Stimulated activated CD4-positive, alpha-beta T cell treated with anti-CD3 and anti-CD28 coated beads, TNF-alpha, amount 100 ng/mL, for 1 hour (primary cell): ENCODE data around the gene NRTN.
A peak's percentile ranks its signal among the peaks of the same experiment; 100 is the strongest.

Experiments
- DNase-seq, 3 donors: peaks; one replicate each; pipeline ENCODE4 v3.0.0-alpha.2; 2020; ENCODE audit warnings: low read depth in 3 of 3, low spot score in 1 of 3

The NRTN gene

DNA sequence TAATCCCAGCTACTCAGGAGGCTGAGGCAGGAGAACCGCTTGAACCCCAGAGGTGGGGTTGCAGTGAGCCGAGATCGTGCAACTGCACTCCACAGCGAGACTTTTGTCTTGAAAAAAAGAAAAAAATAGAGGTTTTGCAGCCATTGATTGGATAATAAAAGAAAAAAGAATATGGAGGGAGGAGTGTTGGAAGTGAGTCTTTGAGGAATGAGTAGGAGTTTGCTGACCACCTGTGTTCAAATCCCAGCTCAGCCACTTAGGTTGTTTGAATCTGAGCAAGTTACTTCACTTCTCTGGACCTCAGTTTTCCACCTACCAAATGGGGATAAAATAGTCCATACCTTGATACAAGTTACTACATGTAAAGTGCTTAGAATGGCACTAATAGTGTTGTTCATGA, 6.2 kb downstream of the NRTN start:
- no peak for DNase-seq

DNA sequence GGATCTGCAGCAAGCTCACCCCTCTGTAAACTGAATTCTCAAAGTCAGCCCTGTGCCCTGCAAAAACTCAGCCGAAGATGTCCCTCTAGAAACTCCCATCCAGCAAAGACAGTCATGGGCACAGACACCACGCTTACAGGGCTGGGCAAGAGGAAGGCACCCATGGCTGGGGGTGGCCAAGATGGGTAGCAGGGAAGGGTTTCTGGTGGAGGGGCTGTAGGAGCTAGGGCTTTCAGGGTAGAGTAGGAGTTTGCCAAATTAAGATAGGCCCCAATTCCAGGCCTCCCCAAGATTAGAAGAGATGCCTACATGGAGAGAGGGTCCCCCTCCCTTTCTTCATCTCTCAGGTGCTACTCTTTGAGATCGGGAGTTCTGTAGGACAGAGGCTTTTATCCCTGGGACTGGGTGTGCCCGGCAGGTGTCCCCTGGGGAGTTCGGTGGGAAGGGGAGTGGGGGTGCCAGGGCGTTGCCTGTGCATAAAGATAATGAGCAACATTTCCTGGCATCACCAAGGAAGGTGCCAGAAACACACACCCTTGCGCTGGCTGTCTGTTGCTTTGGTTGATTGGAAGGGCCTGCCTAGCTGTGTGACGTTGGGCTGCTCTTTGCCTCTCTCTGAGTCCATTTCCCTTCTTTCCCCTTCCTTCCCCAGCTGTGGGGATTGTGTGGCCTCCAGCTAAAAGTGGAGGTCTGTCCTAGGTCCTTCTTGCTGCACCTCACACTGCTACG, 9.4 kb downstream of the NRTN start:
- no peak for DNase-seq

DNA sequence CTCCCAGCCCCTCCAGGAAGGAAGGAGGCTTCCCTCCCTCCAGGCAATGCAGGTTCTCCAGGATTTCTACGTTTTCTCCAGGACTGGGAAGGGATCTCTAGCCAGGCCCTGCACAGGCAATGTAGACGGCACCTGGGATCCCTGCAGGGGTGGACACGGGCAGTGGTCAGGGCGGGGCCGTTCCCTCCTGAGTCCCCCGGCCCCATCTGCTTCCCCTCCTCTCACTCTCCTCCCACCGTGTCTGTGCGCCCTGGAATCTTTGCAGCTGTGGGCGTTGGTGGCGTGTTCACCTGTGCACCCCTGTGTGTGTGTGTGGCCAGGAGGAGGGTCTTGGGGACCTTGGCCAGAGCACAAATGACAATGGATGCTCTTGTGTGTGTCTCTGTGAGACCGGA, 10.0 kb downstream of the NRTN start:
- no peak for DNase-seq

DNA sequence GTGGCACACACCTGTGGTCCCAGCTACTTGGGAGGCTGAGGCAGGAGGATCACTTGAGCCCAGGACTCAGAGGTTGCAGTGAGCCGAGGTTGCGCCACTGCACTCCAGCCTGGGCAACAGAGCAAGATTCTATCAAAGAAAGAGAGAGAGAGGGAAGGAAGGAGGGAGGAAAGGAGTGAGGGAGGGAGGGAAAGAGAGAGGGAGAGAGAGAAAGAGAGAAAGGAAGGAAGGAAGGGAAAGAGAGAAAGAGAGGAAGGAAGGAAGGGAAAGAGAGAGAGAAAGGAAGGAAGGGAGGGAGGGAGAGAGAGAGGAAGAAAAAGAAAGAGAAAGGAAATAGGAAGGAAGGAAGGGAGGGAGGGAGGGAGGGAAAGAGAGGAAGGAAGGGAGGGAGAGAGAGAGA, 12.4 kb downstream of the NRTN start:
- DNase-seq, result no peak

DNA sequence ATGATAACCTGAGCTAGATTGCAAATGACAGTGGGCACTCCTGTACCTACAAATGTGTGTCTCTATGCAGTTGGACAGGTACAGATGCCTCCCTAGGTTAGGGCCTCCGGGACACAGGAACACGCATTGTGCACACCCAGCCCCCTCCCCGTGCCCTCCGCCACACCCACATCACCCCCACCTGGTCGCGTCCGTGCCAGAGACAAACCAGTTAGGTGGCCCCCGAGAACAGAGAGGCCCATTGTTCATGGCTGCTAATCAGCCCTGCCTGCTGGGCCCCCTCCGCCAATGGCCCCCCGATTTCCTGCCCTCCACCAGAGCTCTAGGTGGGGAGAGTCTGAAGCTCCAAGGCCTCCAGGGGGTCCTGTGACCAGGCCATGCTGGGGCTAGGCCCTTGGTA, 13.7 kb downstream of the NRTN start:
- no peak for DNase-seq

DNA sequence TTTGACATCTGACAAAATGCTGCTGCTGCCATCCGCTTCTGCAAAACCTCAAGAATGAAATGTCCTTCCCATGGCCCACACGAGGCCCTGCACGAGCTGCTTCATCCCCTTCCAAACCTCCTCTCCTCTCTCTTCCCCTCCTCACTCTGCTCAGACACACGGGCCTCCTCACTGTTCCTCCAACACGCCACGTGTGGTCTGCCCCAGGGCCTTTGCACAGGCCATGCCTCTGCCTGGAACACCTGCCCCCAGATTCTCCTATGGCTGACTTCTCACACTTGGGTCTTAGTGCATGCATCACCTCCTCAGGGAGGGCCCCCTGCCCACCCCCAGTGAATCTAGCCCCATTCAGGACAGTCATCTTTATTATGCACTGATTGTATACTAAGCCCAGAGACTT, 15.9 kb downstream of the NRTN start:
- DNase-seq, result no peak

DNA sequence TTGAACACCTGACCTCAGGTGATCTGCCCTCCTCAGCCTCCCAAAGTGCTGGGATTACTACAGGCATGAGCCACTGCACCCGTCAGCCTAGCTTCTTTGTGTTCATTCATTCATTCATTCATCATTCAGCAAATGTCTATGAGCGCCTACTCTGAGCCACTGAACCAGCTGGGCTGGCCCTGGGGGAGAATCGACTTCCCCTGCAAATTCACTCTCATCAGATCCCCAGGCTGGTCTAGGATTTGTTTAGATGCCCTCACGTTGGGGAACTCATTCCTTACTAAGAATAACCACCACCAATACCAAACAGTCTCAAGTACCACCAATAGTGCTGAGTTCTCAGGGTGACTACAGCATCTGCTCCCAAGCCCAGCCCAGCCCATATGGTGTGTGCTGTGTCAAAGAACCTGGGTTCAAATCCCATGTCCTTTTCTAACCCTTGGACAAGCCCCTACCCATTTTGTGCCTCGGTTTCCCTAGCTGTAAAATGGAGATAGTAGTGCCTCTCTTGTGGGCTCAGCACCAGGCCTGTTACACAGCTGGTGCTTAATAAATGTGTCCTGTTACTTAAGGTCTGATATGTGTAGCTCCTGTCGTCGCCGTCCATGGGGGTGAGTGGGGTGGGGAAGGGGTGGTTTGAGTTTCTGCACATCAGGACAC, 16.8 kb downstream of the NRTN start:
- no peak for DNase-seq

DNA sequence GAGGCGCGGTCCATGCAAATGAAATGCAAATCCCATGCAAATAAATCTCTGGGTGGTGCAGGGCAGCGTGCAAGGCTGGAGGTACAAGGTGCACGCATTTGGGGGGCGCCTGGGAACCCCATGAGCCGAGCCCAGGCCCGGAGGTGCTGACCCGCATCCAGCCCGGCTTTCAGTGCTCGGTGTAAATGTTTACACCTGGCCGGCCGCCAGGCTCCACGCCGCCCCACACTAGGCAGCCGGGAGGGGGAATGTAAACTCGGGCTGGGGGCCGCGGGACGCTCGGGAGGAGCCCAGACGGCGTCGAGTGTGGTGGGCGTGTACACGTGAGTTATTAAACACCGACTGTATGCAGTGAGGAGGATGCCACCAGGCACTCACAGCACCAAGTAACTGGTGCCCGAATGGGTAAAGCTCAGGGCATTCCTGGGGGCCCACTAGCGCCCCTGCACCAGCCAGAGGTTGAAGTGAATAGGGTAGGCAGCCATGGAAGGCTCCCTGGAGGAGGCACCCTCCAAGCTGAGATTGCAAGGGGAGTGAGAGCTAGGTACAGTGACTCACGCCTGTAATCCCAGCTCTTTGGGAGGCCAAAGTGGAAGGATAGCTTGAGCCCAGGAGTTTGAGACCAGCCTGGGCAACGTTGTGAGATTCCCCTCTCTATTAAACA, 17.4 kb downstream of the NRTN start:
- no peak for DNase-seq

DNA sequence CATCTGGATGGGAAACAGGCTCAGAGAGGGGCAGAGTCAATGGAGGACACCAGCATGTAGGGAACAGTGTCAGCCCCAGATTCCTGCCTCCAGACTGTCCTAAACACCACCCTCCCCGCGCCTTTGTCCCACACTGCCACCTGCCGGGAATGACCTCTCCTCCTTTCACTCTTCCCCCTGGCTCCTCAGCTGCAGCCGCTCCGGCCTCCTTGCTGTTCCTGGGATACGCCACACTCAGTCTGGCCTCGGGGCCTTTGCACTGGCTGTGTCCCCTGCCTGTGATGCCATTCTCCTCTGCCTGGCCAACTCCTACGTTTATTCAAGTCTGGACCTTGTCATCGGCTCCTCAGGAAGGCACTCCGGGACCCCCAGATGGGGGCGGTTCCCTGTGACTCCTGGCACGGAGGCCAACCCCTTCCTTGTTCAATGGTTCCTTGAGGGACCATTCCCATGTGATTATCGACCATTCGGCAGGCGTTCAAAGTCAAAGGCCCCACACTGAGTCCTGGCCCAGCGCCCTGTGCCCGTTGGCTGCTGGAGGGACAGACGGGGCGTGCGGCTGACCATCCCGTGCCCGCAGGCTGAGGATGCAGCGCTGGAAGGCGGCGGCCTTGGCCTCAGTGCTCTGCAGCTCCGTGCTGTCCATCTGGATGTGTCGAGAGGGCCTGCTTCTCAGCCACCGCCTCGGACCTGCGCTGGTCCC, 18.9 kb downstream of the NRTN start:
- DNase-seq, result no peak

DNA sequence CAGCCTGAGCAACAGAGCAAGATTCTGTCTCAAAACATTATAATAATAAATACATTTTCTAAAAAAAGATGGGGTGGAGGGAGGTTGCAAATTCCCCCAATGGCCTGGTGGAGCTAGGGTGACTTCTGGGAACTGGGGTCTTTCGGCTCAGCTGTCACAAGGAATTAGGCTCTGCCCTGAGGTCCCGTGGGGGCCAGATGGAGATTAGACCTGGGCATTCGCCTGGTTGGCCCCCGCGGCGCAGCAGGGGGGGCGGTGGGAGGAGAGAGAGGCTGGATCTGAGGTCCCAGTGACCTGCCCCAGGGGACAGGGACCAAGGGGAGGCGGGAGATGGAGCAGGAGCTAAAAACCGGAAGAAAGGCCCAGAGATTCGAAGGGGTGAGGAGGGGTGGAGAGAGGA, 19.9 kb downstream of the NRTN start:
- DNase-seq, result no peak

DNA sequence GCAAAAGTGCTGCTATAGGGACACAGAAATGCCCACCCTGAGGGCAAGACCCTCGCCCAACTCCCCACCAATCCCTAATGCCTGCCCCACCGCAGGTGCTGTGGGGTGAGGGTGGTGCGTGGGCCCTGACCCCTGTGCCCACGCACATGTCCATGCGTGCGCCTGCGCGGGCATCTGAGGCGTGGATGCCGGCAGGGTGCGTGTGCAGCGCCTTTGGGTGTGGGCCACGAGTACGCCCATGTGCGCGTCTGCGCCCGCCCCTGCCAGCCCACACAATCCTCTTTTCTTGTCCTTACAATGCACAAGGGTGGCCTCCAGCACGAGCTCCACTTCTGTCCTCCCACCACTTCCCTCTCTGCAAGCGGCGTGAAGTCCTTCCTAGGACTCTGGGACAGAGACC, 20.3 kb downstream of the NRTN start:
- no peak for DNase-seq

DNA sequence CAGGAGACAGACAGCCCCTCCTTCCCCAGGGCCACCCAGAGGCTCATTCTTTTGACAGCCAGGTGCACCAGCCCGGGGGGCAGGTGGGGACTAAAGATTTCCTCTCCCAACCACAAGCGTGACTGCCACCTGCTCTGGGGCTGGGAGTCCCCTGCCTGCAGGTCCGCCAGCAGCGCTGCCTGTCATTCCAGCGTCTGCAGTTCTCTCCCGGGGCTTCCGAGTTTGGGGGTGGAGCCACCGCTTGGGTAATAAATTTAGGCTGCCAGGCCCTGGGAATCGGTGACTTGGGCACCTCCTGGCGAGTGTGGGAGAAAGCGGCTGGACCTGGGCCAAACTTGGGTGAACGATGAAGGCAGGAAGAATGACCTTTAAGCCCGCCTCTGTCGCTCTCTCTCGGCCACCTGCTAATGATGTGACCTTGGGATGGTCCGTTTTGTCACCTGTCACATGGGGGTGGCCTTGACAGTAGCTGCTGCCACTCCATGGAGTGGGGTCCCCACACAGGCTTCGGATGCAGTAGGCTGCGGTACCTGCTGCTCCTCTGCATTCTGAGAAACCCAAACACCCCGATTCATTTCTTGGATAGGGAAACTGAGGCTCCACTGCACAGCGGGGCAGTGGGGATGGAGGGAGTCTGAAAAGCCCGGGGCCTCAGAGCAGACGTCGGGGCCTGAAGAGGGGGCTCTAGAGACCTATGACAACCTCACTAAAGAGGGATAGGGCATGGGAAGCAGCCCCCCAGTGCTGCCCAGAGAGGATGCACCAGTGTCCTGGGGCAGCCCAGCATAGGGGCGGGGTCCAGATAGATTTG, 21.9 kb downstream of the NRTN start:
- DNase-seq, result no peak

DNA sequence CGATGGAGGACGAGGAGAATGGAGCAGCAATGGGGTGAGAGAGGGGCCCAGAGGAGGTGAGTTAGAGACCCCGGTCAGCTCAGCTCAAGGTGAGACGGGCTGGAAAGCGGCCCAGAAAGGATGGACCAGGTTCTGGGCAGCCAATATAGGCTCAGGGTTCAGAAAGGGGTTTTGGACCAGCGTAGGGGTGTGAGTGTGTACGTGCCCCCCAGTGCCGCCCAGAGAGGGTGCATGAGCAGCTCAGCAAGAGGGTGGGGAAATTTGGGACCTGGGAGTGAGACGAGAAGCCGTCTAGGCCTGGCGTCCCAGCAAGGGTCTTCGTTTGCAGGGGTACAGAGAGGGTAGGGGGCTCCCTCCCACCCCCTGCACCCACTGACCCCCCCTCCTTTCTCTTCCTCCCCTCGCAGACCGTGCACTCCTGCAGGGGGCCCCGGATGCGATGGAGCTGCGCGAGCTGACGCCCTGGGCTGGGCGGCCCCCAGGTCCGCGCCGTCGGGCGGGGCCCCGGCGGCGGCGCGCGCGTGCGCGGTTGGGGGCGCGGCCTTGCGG, 22.5 kb downstream of the NRTN start:
- DNase-seq, result no peak

DNA sequence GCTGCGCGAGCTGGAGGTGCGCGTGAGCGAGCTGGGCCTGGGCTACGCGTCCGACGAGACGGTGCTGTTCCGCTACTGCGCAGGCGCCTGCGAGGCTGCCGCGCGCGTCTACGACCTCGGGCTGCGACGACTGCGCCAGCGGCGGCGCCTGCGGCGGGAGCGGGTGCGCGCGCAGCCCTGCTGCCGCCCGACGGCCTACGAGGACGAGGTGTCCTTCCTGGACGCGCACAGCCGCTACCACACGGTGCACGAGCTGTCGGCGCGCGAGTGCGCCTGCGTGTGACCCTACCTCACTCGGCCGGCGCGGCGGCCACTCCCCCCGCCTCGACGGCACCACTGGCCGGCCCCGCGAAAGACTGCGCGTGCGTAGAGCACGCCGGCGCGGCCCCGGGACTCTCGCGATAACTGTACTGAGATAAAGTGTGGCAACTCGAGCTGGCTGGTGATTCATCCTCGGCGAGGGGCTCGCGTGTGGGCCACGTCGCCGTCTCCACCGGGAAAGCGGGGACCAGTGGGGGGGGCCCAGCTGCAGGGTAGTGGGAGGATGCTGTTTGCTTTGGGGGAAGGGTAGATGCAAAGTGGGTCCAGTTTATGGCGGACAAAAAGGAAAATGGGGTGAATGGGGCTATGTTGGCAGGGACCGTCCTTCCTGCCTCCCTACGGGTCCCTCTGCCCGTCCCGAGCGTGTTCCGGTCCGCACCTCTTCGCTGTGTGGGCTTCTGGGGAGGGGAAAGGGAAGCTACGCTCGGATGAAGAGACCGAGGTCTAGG, 23.2 kb downstream of the NRTN start:
- DNase-seq, result peak; percentile 79 to 96 (median 91)

DNA sequence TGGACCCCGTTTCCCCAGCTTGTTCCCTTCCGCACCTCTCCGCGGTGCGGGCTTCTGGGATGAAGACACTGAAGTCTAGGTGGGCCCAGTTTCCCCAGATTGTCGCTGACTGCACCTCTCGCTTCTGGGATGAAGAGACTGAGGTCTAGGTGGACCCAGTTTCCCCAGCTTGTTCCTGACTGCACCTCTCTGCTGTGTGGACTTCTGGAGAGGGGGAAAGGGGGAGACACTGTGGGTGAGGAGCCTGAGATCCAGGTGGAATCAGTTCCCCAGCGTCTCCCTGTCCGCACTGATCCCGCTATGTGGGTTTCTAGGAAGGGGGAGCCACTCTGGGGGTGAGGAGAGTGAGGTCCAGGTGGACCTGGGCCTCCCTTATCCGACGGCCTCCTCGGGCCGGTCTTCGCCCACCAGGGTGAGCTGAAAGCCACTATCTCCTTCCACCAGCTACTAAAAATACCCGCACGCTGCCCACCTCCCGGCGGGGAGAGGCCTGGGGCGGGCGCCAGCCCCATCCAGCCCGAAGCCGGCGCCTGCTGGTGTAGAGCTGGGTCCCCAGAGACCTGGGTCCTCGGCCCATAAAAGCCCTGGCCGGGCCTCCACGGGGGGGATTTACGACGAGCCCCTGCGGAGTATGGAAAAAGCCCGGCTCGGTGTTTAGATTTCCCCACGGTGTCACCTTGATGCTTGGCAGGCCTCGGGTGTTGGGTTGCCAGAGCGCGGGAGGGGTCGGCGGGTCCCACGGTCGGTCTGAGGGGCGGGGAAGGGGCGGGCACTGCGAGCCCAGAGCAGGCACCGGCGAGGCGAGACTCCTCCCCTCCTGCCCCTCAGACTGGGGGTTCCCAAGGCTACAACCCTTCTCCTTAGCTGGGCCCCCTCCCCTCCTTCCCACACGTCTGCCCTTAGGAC, 24.0 kb downstream of the NRTN start:
- no peak for DNase-seq

DNA sequence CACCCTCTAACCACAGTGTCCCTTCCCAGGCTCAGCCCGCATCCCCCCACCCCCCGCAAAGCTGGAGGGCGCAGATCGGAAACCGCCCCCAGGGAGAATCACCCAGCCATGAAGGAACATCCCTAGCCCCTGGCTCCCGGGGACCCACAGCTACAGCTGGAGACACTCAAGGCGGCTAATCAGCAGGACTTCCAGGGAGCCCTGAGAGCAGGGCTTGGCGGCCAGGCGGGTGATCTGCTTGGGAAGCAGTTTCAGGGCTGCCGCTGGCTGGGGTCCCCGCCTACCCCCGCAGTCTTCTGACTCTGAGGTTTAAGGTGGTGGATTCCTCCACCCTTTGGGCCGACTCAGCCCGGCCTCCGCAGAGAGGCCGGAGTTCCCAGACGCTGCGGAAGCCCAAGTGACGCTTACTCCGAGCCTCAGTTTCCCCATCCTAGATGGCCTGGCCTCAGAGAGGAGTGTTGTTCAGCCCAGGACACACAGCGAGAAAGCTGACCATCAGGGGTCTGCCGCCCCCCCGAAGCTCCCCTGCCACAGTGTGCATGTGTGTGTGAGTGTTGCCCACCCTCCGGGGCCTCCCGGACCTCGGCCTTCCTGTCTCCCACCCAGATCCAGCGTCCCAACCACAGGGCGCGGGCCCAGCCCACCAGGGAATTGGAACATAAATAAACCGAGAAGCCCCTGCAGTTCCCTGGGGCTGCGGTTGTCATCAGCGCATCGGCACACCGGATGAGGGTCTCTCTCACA, 24.9 kb downstream of the NRTN start:
- no peak for DNase-seq

DNA sequence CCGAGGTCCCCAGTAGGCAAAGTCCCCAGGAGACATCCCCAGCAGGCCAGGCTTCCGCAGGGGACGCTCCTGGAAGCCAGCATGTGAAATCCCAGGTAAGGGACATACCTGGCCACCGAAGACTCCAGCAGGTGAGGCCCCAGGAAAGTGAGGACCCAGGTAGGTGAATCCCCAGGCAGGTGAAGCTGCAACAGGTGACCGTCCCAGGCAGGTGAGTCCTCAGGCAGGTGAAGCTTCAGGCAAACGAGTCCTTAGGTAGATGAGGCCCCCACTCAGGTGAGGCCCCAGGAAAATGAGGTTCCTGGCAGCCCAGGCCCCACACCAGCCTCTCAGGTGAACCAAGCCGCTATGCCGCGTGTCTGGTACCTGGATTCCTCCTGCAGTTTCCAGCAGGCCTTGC, 26.3 kb downstream of the NRTN start:
- no peak for DNase-seq

DNA sequence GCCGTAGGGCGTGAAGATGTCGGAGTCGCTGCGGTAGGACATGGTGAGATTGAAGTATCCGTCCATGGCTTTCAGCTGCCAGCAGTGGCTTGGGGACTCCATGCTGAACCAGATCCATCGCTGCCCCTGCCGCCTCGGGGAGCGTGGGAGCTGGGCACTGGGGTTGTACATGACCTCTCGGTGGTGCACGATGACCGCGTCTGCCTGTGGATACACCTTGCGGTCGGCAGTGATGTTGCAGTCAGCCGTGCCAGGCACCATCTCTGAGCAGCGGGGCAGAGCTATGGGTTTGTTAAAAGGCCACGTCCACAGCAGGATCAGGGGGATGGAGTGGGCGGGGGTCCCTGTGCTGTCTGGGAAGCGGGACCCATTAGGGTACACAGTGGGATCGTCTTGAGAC, 27.2 kb downstream of the NRTN start:
- DNase-seq, result no peak
